AG04450 (cell line): ENCODE data around the gene SRGAP2B. TPM values are rescaled to one million over a fixed set of nuclear protein-coding genes. Genes with fewer than 3 reads are reported as not detected.
"Not testable (repeated sequence)": the region's sequence is repeated elsewhere in the genome, so short reads cannot be mapped to it uniquely, and the experiment has no call there.

ENCODE experiments used
- CTCF ChIA-PET: fragments of 300-600, 350-600 bp; formaldehyde crosslinking; extraction: SDS; loops from one replicate; lab custom pipeline; 2022; ENCODE audit warnings: antibody characterized with exemption, inconsistent platforms; lab: Charles Lee
- POLR2A ChIA-PET: fragments of 350-600 bp; formaldehyde crosslinking; extraction: SDS; loops from one replicate; lab custom pipeline; 2021; ENCODE audit warnings: antibody characterized with exemption, inconsistent platforms; lab: Yijun Ruan, JAX
- DNase-seq: peaks from one replicate; pipeline ENCODE4 v3.0.0-alpha.2; 2011; ENCODE audit warnings: low read depth, low spot score
- H3K27ac ChIP-seq: one replicate; pipeline ENCODE4 v1.5.1; 2012; ENCODE audit warnings: low read depth, low read length, control low read depth
- H3K27me3 ChIP-seq: one replicate; pipeline ENCODE4 v1.6.0; 2012; ENCODE audit warnings: low read length; ENCODE audit not compliant: control insufficient read depth, insufficient read depth
- H3K4me3 ChIP-seq: 2 replicates; pipeline ENCODE4 v1.5.1; 2011; ENCODE audit warnings: mild to moderate bottlenecking, low read depth, low read length, control low read depth
- H3K9me3 ChIP-seq: 2 replicates; pipeline ENCODE4 v1.5.1; 2012; ENCODE audit warnings: low read length; ENCODE audit not compliant: control insufficient read depth, insufficient read depth
- polyA minus RNA-seq: library from RNA; depleted of rRNA, polyadenylated mRNA; stranded (reverse); fragments of >200 nt; gene quantifications from 2 replicates; pipeline ENCODE4 v1.2.3, GENCODE V29; 2011; rRNA and poly(A)+ RNA removed
- polyA plus RNA-seq: library from polyadenylated mRNA; depleted of rRNA; stranded (reverse); fragments of >200 nt; gene quantifications from 2 replicates; pipeline ENCODE4 v1.2.3, GENCODE V29; 2011; rRNA removed

The SRGAP2B gene
- polyA plus RNA-seq (20.3 and 22.3 TPM in 2 replicates), polyA minus RNA-seq (36.6 and 45.4 TPM in 2 replicates)

- H3K9me3 ChIP-seq, POLR2A ChIA-PET, CTCF ChIA-PET, H3K27me3 ChIP-seq, H3K27ac ChIP-seq, DNase-seq: not testable (repeated sequence)
- H3K4me3 ChIP-seq: peak within 1 kb of the TSS; percentile 58
Observed at GRCh38 chr1:145095284-145096057, at the start of gene SRGAP2B, which contains the start of gene FAM72D. Gene SRGAP2B, minus strand, starts transcription at chr1:145095328. Its CDS starts 2,427 bp downstream, at chr1:145092901. Gene FAM72D, plus strand, starts transcription at chr1:145095974. Its CDS starts 874 bp downstream, at chr1:145096848.

DNA sequence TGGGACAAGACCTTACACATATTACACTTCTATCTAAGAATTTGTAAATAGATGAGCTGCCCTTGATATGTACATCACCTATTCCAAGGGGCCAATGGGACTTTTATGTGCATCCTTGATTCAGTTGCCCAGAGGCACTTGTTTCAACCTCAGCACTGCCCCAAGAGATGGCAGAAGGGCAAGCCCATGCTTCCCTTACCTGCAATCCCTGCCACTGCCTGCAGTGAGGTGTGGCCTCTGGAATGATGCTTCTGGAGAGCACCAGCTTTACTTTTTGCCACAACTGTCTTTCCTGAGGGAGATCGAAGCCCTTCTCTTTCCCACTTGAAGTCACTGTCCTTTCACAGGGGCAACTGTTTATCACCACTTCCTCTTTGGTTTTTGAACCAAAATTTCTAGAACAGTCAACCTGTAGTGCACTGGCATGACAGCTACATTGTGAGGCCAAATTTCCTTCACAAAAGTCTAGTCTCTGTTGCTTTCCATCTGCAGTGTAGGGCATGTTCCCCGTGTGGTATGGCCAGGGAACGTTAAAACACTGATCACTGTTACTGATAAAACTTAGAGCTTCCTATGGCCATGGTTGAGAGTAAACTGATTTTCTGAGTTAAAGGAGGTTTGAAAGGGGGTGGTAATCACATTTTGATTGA lies 49.3 kb upstream of the SRGAP2B start:
- H3K27me3 ChIP-seq, POLR2A ChIA-PET, H3K27ac ChIP-seq, H3K4me3 ChIP-seq, CTCF ChIA-PET, DNase-seq, H3K9me3 ChIP-seq: not testable (repeated sequence)

GRCh38 chr1:145140549-145140948 lies 45.4 kb upstream of the SRGAP2B start:
- DNase-seq, H3K27me3 ChIP-seq, H3K4me3 ChIP-seq, POLR2A ChIA-PET, H3K9me3 ChIP-seq, CTCF ChIA-PET, H3K27ac ChIP-seq: not testable (repeated sequence)

DNA sequence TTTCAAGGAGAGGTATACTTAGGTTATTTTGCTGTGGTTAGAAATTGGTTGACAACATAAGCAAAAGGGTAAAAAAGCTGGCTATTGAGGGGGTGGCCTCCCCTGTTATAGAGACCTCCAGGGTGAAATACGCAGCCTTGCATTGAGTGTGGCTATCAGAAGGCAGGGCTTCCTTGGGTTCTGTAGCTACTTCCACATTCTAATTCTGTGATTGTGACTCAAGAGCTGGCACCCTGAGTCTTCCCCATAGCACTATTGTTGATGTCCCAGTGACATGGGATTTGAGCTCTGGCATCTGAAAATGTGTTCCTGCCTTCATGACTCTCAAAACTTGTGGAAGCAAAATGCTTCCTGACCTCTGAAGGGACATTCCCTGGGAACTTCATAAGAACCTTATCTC lies 39.3 kb upstream of the SRGAP2B start:
- H3K4me3 ChIP-seq, DNase-seq, H3K27me3 ChIP-seq, POLR2A ChIA-PET, CTCF ChIA-PET, H3K27ac ChIP-seq, H3K9me3 ChIP-seq: not testable (repeated sequence)

DNA sequence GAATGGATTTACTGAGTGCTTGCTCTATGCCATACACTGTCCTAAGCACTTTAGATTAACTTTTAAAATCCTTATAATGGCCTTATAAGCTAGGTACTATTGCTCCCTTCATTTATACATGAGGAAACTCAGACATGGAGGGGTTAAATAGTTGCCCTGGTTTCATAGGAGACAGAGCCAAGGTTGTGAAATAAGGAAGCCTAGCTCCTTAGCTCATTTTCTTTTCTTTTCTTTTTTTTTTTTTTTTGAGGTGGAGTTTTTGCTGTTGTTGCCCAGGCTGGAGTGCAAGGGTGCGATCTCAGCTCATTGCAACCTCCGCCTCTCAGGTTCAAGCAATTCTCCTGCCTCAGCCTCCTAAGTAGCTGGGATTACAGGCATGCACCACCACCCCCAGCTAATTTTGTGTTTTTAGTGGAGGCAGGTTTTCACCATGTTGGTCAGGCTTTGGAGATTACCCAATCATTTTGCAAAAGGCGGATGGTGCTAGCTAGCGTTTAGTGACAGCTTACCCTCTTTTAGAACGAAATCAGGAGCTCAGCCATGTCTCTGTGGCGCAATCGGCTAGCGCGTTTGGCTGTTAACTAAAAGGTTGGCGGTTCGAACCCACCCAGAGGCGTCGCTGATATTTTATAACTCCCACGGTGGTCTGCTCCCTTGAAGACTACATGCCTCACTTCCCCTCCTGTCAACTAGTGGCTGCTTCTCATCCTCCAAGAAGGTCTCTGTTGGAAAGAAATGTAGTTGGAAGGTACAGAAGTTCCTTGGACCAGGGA lies 33.8 kb upstream of the SRGAP2B start:
- H3K27me3 ChIP-seq, H3K27ac ChIP-seq, POLR2A ChIA-PET, H3K9me3 ChIP-seq, H3K4me3 ChIP-seq, CTCF ChIA-PET: not testable (repeated sequence)
- peak; percentile 3 for DNase-seq

GRCh38 chr1:145127144-145127543 lies 32.0 kb upstream of the SRGAP2B start:
- CTCF ChIA-PET, POLR2A ChIA-PET, DNase-seq, H3K27me3 ChIP-seq, H3K4me3 ChIP-seq, H3K9me3 ChIP-seq, H3K27ac ChIP-seq: not testable (repeated sequence)

DNA sequence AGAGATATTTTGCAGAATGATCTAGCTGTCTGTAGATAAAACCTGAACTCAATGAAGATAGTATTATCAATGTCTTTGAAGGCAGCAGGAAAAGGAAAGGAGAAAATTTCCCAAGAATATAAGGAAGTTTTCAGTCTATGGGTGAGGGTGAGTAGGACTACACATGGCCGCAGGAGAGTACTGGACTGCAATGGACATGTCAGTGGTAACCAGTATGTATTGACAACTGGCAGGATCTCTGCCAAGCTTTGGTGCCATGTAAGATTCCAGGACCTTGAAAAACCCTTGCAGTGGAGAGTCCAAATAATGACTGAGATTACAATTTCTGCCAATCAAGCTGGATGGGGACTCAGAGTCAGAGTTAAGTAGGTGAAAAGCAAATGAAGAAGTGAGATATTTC lies 30.0 kb upstream of the SRGAP2B start:
- H3K9me3 ChIP-seq, CTCF ChIA-PET, H3K4me3 ChIP-seq, POLR2A ChIA-PET, H3K27ac ChIP-seq, DNase-seq, H3K27me3 ChIP-seq: not testable (repeated sequence)

DNA sequence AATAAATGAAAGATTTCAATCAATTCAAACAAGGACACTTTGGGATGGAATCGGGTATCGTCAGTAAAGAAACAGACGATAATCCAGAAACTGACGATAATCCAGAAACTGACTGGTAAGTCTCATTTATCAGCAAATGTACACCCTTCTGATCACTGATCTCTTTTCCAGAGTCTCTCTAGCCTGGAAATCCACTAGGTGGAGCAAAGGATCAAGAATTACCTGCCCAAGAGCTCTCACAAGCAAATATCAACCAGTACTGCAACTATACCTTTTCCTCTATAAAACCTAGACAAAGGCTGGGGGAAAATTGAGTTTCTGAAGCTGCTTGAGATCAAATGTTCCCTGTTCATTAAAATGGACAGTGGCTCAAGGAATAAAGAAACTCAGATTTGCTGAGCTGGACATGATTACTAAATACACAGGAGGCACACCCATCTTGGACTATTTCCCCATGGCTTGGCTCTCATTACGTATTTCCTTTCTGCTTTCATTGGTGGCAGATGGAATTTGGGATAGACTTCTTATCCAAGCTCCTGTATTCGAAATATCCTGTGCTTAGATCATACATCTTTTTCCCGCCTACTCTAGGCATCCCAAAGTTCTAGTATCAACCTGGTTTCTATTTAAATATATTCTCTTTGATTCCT lies 29.0 kb upstream of the SRGAP2B start:
- CTCF ChIA-PET, POLR2A ChIA-PET, H3K9me3 ChIP-seq: not testable (repeated sequence)

DNA sequence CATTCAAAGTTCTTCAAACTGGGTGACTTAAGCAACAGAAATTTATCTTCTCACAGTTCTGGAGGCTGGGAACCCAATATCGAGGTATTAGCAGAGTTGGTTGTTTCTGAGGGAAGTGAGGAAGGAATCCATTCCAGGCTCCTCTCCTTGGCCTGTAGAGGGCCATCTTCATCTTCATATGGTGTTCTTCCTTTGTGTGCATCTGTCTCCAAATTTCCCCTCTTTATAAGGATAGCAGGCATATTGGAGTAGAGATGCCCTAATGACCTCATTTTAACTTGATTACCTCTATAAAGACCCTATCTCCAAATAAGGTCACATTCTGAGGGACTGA lies 27.9 kb upstream of the SRGAP2B start:
- H3K9me3 ChIP-seq, DNase-seq, H3K4me3 ChIP-seq, CTCF ChIA-PET, POLR2A ChIA-PET, H3K27me3 ChIP-seq, H3K27ac ChIP-seq: not testable (repeated sequence)

More for the DNA sequence above, 29.0 kb upstream of the SRGAP2B start:
- not testable (repeated sequence) for H3K4me3 ChIP-seq, H3K27me3 ChIP-seq, DNase-seq, H3K27ac ChIP-seq

DNA sequence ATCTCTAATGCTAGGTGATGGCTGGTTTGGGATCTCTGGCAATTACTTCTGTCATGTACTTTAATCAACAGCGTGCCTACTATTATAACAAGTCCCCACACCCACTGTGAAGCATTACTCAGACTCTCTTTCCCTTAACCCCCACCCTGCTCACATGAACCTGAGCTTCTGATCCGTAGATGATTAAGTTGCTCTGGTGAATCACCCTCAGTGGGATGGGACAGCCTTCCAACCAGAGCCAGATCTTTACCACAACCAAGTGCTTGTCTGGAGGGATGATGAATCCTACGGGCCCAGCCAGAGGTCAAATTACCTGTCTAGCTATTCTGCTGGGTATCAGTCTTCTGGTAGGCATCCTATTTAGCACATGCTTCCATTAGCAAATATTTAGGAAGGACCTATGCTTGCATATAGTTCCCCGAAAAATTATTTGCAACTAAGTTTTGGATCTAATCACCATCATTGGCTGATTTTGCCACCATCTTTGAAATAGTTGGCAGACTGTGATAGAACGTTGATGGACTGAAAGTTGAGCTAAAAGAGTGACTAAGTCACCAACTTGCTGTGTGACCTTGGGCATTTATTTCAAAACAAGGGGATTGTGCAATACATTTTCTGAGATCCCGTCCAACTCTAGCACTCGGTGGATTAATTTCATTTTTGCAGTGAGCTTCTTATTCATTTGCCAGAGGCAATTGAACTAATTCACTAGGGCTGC lies 27.4 kb upstream of the SRGAP2B start:
- H3K9me3 ChIP-seq, H3K27ac ChIP-seq, POLR2A ChIA-PET, CTCF ChIA-PET, H3K4me3 ChIP-seq, H3K27me3 ChIP-seq, DNase-seq: not testable (repeated sequence)

- H3K9me3 ChIP-seq, H3K27me3 ChIP-seq, H3K4me3 ChIP-seq, CTCF ChIA-PET, DNase-seq, H3K27ac ChIP-seq, POLR2A ChIA-PET: not testable (repeated sequence)
Observed at GRCh38 chr1:145119842-145120241, 24.7 kb upstream of the SRGAP2B start.
